Measurements from ENCODE around the gene ADAM17.

The ADAM17 gene

GRCh38 chr2:9549420-9549819, 6.2 kb downstream of the ADAM17 start:
- H3K9ac ChIP-seq (ENCODE audit: low read length), result no peak overlapping the region
- H3F3A ChIP-seq (ENCODE audit: insufficient read depth, low read length), result peaks cover 36% of the 10 kb centered on the region
- H3K4me2 ChIP-seq (ENCODE audit: low read depth, low read length), result peak overlapping the region; percentile 82; the same call in 1 of the 2 replicates
- H4K20me1 ChIP-seq (ENCODE audit: insufficient read depth, low read length), result no peaks in the 10 kb centered on the region
- H3K36me3 ChIP-seq (replicated peaks; ENCODE audit: insufficient read depth, low read length), result no peaks in the 10 kb centered on the region
- H3K27ac ChIP-seq (ENCODE audit: low read length), result peak overlapping the region; percentile 77; the same call in 1 of the 2 replicates
- no peak overlapping the region for H2AFZ ChIP-seq (ENCODE audit: low read length)
- H3K79me2 ChIP-seq (ENCODE audit: low read length), result peaks cover 90% of the 10 kb centered on the region
- H3K27me3 ChIP-seq (replicated peaks; ENCODE audit: insufficient read depth, low read length), result no peaks in the 10 kb centered on the region
- H3K4me1 ChIP-seq (ENCODE audit: low read length), result peaks cover 40% of the 10 kb centered on the region
- H3K9me3 ChIP-seq (replicated peaks; ENCODE audit: insufficient read depth, low read length), result no peaks in the 10 kb centered on the region
- no peak overlapping the region for H3K4me3 ChIP-seq (ENCODE audit: low read length)
- TF ChIP-seq CTCF (IDR thresholded peaks at IDR 0.05; ENCODE audit: low read length), result no peak
- no peaks in the 10 kb centered on the region for H3K9me2 ChIP-seq (replicated peaks; ENCODE audit: insufficient read depth, low read length)
- no peak for DNase-seq

DNA sequence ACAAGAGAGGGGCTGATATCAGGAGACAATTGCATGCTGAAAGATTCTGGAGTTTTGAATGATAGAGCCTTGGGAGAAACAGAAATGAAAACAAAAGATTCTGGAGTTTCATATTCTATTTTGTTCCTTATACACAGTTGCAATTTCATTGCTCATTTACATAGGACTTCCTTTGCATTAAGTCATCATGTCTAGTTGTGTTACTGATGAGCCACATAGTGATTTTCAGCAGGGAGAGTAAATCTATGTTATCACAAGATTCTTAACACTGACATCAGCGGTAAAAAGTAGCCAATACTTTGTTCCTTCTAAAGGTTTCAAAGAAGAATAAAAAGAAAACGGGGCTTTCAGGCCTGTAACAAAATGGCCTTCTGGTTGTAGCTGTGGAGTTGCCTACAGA, 7.1 kb downstream of the ADAM17 start:
- H3K9ac ChIP-seq (ENCODE audit: low read length), result peak overlapping the region; percentile 39; the same call in 1 of the 2 replicates
- H3K4me3 ChIP-seq (ENCODE audit: low read length), result peak overlapping the region; percentile 41
- H3K27me3 ChIP-seq (replicated peaks; ENCODE audit: insufficient read depth, low read length), result no peaks in the 10 kb centered on the region
- H4K20me1 ChIP-seq (ENCODE audit: insufficient read depth, low read length), result no peaks in the 10 kb centered on the region
- H3K36me3 ChIP-seq (replicated peaks; ENCODE audit: insufficient read depth, low read length), result no peaks in the 10 kb centered on the region
- no peak for TF ChIP-seq EZH2 (optimal IDR thresholded peaks at IDR 0.05; ENCODE audit: low read depth, low read length)
- TF ChIP-seq CTCF (IDR thresholded peaks at IDR 0.05; ENCODE audit: low read length), result no peak
- TF ChIP-seq EZH2phosphoT487 (IDR thresholded peaks at IDR 0.05; ENCODE audit: low read length), result no peak
- H3K9me3 ChIP-seq (replicated peaks; ENCODE audit: insufficient read depth, low read length), result no peaks in the 10 kb centered on the region
- peaks cover 89% of the 10 kb centered on the region for H3K79me2 ChIP-seq (ENCODE audit: low read length)
- H2AFZ ChIP-seq (ENCODE audit: low read length), result no peak overlapping the region
- H3K27ac ChIP-seq (ENCODE audit: low read length), result peak overlapping the region; percentile 77
- H3F3A ChIP-seq (ENCODE audit: insufficient read depth, low read length), result peaks cover 36% of the 10 kb centered on the region
- peak; percentile 67 for DNase-seq
- H3K4me2 ChIP-seq (ENCODE audit: low read depth, low read length), result peak overlapping the region; percentile 82
- peaks cover 35% of the 10 kb centered on the region for H3K4me1 ChIP-seq (ENCODE audit: low read length)
- no peaks in the 10 kb centered on the region for H3K9me2 ChIP-seq (replicated peaks; ENCODE audit: insufficient read depth, low read length)

DNA sequence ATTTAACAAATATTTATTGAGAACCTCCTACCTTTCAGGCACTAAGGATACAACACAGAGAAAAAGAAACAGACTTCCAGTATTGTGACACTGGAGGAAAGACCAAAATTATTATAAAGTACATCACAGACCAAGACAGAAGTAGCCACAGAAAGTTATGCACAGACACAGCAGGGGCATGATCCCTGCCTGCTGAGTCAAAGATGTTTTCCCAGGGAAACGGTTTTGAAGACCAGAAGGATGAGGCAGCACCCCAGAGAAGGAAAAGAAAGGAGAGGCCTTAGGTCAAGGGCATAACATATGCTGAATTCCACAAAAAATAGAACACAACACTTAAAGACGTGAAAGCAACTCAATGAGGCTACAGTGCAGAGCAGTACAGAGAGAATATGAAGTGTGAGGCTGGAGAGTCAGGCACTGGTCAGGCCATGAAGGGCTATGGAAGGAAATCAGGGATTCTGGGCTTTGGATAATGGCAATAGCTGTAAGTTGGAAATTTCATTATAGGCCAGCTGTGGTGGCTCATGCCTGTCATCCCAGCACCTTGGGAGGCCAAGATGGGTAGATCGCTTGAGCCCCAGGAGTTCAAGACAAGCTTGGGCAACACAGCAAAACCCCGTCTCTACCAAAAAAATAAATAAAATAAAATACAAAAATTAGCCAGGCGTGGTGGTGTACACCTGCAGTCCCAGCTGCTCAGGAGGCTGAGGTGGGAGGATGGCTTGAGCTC, 8.2 kb downstream of the ADAM17 start:
- Histone ChIP-seq H3K27ac (ENCODE audit: low read length) (peak overlapping the region; percentile 77; the same call in 1 of the 2 replicates), H3K9me3 (replicated peaks; ENCODE audit: insufficient read depth, low read length) (no peaks in the 10 kb centered on the region), H3K79me2 (ENCODE audit: low read length) (peaks cover 87% of the 10 kb centered on the region), H3K4me1 (ENCODE audit: low read length) (peaks cover 30% of the 10 kb centered on the region), H3F3A (ENCODE audit: insufficient read depth, low read length) (peaks cover 31% of the 10 kb centered on the region), H3K36me3 (replicated peaks; ENCODE audit: insufficient read depth, low read length) (no peaks in the 10 kb centered on the region), H3K9me2 (replicated peaks; ENCODE audit: insufficient read depth, low read length) (no peaks in the 10 kb centered on the region), H4K20me1 (ENCODE audit: insufficient read depth, low read length) (no peaks in the 10 kb centered on the region), H3K4me3 (ENCODE audit: low read length) (peak overlapping the region; percentile 41; the same call in 1 of the 2 replicates), H3K9ac (ENCODE audit: low read length) (peak overlapping the region; percentile 39; the same call in 1 of the 2 replicates), H3K4me2 (ENCODE audit: low read depth, low read length) (peak overlapping the region; percentile 82; the same call in 1 of the 2 replicates), H2AFZ (ENCODE audit: low read length) (no peak overlapping the region), H3K27me3 (replicated peaks; ENCODE audit: insufficient read depth, low read length) (no peaks in the 10 kb centered on the region)
- no peak for DNase-seq
- no peak for TF ChIP-seq EZH2phosphoT487 (IDR thresholded peaks at IDR 0.05; ENCODE audit: low read length)
- no peak for TF ChIP-seq CTCF (IDR thresholded peaks at IDR 0.05; ENCODE audit: low read length)
- TF ChIP-seq EZH2 (optimal IDR thresholded peaks at IDR 0.05; ENCODE audit: low read depth, low read length), result no peak

All from MM.1S (cell line).